ENCODE measurements around the gene AGPAT4. TPM values are rescaled to one million over a fixed set of nuclear protein-coding genes. Genes with fewer than 3 reads are reported as not detected.

Gene AGPAT4
- total RNA-seq, 1 experiment from 2014 or later = 15.5 TPM

DNA sequence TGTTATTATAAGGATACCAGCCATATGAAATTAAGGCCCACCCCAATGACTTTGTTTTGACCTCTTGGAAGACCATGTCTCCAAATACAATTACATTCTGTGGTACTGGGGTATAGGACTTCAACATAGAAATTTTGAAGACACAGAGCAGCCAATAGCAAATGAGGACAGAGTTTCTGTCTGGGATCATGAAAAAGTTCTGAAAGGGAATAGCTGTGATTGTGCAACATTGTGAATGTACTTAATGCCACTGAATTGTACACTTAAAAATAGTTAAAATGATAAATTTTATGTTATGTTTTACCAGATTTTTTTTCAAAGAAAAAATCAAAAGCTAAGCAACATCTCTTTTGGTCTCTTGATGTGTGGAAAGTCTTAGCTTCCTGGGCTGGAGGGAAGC, 27.0 kb upstream of the AGPAT4 start:
- ATAC-seq = no peak
- no peaks in the 10 kb centered on the region for H4K20me1 ChIP-seq (ENCODE audit: insufficient read depth)
- H2AFZ ChIP-seq (ENCODE audit: low read depth, low read length, poor library complexity, severe bottlenecking) = no peak overlapping the region
- RAD21 ChIA-PET (ENCODE audit: low non-redundant PET in 1 of 2, low total read pairs in 2 of 2, uncharacterized antibody in 2 of 2, unreplicated experiment in 2 of 2) = no interaction called here
- no peaks in the 10 kb centered on the region for H3K27me3 ChIP-seq (ENCODE audit: insufficient read depth, low read length)
- no peaks in the 10 kb centered on the region for H3K9me2 ChIP-seq (ENCODE audit: insufficient read depth)
- H3K4me2 ChIP-seq (ENCODE audit: low read length) = no peak overlapping the region
- no peak for TF ChIP-seq RAD21 (IDR thresholded peaks at IDR 0.05; ENCODE audit: low read depth)
- no peak for TF ChIP-seq SIN3A (IDR thresholded peaks at IDR 0.05; ENCODE audit: low read depth)
- TF ChIP-seq, protein P1, sequence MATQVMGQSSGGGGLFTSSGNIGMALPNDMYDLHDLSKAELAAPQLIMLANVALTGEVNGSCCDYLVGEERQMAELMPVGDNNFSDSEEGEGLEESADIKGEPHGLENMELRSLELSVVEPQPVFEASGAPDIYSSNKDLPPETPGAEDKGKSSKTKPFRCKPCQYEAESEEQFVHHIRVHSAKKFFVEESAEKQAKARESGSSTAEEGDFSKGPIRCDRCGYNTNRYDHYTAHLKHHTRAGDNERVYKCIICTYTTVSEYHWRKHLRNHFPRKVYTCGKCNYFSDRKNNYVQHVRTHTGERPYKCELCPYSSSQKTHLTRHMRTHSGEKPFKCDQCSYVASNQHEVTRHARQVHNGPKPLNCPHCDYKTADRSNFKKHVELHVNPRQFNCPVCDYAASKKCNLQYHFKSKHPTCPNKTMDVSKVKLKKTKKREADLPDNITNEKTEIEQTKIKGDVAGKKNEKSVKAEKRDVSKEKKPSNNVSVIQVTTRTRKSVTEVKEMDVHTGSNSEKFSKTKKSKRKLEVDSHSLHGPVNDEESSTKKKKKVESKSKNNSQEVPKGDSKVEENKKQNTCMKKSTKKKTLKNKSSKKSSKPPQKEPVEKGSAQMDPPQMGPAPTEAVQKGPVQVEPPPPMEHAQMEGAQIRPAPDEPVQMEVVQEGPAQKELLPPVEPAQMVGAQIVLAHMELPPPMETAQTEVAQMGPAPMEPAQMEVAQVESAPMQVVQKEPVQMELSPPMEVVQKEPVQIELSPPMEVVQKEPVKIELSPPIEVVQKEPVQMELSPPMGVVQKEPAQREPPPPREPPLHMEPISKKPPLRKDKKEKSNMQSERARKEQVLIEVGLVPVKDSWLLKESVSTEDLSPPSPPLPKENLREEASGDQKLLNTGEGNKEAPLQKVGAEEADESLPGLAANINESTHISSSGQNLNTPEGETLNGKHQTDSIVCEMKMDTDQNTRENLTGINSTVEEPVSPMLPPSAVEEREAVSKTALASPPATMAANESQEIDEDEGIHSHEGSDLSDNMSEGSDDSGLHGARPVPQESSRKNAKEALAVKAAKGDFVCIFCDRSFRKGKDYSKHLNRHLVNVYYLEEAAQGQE (IDR thresholded peaks at IDR 0.05; ENCODE audit: low read depth) = no peak
- TF ChIP-seq CEBPB (IDR thresholded peaks at IDR 0.05; ENCODE audit: low read depth) = no peak
- TF ChIP-seq, protein P2, sequence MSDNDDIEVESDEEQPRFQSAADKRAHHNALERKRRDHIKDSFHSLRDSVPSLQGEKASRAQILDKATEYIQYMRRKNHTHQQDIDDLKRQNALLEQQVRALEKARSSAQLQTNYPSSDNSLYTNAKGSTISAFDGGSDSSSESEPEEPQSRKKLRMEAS (IDR thresholded peaks at IDR 0.05) = no peak
- TF ChIP-seq POLR2A (IDR thresholded peaks at IDR 0.05; ENCODE audit: borderline replicate concordance, extremely low read depth, insufficient read depth, insufficient read length) = no peak
- no peak for TF ChIP-seq EZH2 (IDR thresholded peaks at IDR 0.05)
- TF ChIP-seq TCF7L2 (IDR thresholded peaks at IDR 0.05; ENCODE audit: borderline replicate concordance, extremely low read depth, insufficient read depth, insufficient read length) = no peak
- no peak for TF ChIP-seq JUND (IDR thresholded peaks at IDR 0.05)
- no peak for TF ChIP-seq YY1 (IDR thresholded peaks at IDR 0.05; ENCODE audit: extremely low read depth, insufficient replicate concordance, low read depth, low read length)
- no peak for TF ChIP-seq EGR1 (IDR thresholded peaks at IDR 0.05; ENCODE audit: low read depth)
- H3K9me3 ChIP-seq (ENCODE audit: control insufficient read depth in 1 of 2, insufficient read depth in 1 of 2, low read depth in 1 of 2, low read length in 2 of 2) = 0 out of 4 replicates have a peak, but pooled peaks cover 0 to 5% of the 10 kb centered on the region in 2 experiments
- DNase-seq (ENCODE audit: low read depth, low spot score) = no peak
- intact Hi-C loops (cut with micrococcal nuclease) = no loop called here
- no TSS peak for BruUV-seq (replicated peaks)
- POLR2A ChIA-PET = no interaction called here
- H3K79me2 ChIP-seq (ENCODE audit: insufficient read depth, low read length) = no peaks in the 10 kb centered on the region
- no peak overlapping the region for H3K27ac ChIP-seq (ENCODE audit: low read depth, low read length)
- H3K4me3 ChIP-seq (replicated peaks in 1 of 2; ENCODE audit: low read depth in 1 of 2, low read length in 2 of 2) = no peak overlapping the region
- H3K4me1 ChIP-seq (ENCODE audit: control insufficient read depth in 1 of 2, insufficient read depth in 2 of 2, low read length in 2 of 2) = peaks cover 5 to 28% of the 10 kb centered on the region in 2 experiments
- CTCF ChIA-PET = no interaction called here
- H3K36me3 ChIP-seq (ENCODE audit: control insufficient read depth in 1 of 2, insufficient read depth in 2 of 2, low read length in 2 of 2) = no peaks in the 10 kb centered on the region
- H3K9ac ChIP-seq (ENCODE audit: low read length) = no peak overlapping the region

Data from HCT116 (cell line).